CD4-positive, alpha-beta T cell treated with Interferon alpha-2 for 1 hour (primary cell): Measurements from ENCODE around the gene DOCK11.
"Not testable (repeated sequence)": the region's sequence is repeated elsewhere in the genome, so short reads cannot be mapped to it uniquely, and the experiment has no call there.

Experiments
- DNase-seq, 2 donors: peaks; one replicate each; pipeline ENCODE4 v3.0.0-alpha.2; 2020 to 2022

Gene DOCK11

GRCh38 chrX:118577041-118577440 is 81.4 kb downstream of the DOCK11 start:
- no peak for DNase-seq

- no peak for DNase-seq
These were observed 83.8 kb downstream of the DOCK11 start for GRCh38 chrX:118579417-118579816.

- not testable (repeated sequence) for DNase-seq
These were observed 87.3 kb downstream of the DOCK11 start for GRCh38 chrX:118582926-118583325.

GRCh38 chrX:118583781-118584180 is 88.2 kb downstream of the DOCK11 start:
- DNase-seq: no peak

GRCh38 chrX:118585296-118585695 is 89.7 kb downstream of the DOCK11 start:
- DNase-seq: no peak

- DNase-seq: not testable (repeated sequence)
These were observed 90.6 kb downstream of the DOCK11 start for GRCh38 chrX:118586206-118586605.

GRCh38 chrX:118588715-118589114 is 93.1 kb downstream of the DOCK11 start:
- DNase-seq: no peak

- DNase-seq: no peak
These were observed 93.6 kb downstream of the DOCK11 start for GRCh38 chrX:118589227-118589626.

- DNase-seq: no peak
These were observed 97.8 kb downstream of the DOCK11 start for GRCh38 chrX:118593407-118593806.

- no peak for DNase-seq
These were observed 99.2 kb downstream of the DOCK11 start for GRCh38 chrX:118594697-118595420.

GRCh38 chrX:118595501-118596042 is 100.0 kb downstream of the DOCK11 start:
- no peak for DNase-seq

GRCh38 chrX:118596390-118596789 is 100.8 kb downstream of the DOCK11 start:
- no peak for DNase-seq

GRCh38 chrX:118603981-118604380 is 108.4 kb downstream of the DOCK11 start:
- peak; percentile 34 to 53 for DNase-seq

GRCh38 chrX:118612290-118612689 is 116.7 kb downstream of the DOCK11 start:
- no peak for DNase-seq

GRCh38 chrX:118614150-118614549 is 118.5 kb downstream of the DOCK11 start:
- DNase-seq: no peak

GRCh38 chrX:118615141-118615540 is 119.5 kb downstream of the DOCK11 start:
- no peak for DNase-seq

GRCh38 chrX:118621081-118621759 is 125.6 kb downstream of the DOCK11 start:
- no peak for DNase-seq

- DNase-seq: no peak
These were observed 127.4 kb downstream of the DOCK11 start for GRCh38 chrX:118623062-118623461.

GRCh38 chrX:118626346-118626745 is 130.7 kb downstream of the DOCK11 start:
- no peak for DNase-seq

GRCh38 chrX:118627084-118627758 is 131.6 kb downstream of the DOCK11 start:
- DNase-seq: no peak

- no peak for DNase-seq
These were observed 135.2 kb downstream of the DOCK11 start for GRCh38 chrX:118630848-118631247.

- DNase-seq: no peak
These were observed 136.0 kb downstream of the DOCK11 start for GRCh38 chrX:118631586-118631985.

GRCh38 chrX:118632862-118633261 is 137.2 kb downstream of the DOCK11 start:
- no peak for DNase-seq

- no peak for DNase-seq
These were observed 137.9 kb downstream of the DOCK11 start for GRCh38 chrX:118633530-118633929.
